Measurements from ENCODE around the gene PARP8.
"Not testable (repeated sequence)": the region's sequence is repeated elsewhere in the genome, so short reads cannot be mapped to it uniquely, and the experiment has no call there.

DNA sequence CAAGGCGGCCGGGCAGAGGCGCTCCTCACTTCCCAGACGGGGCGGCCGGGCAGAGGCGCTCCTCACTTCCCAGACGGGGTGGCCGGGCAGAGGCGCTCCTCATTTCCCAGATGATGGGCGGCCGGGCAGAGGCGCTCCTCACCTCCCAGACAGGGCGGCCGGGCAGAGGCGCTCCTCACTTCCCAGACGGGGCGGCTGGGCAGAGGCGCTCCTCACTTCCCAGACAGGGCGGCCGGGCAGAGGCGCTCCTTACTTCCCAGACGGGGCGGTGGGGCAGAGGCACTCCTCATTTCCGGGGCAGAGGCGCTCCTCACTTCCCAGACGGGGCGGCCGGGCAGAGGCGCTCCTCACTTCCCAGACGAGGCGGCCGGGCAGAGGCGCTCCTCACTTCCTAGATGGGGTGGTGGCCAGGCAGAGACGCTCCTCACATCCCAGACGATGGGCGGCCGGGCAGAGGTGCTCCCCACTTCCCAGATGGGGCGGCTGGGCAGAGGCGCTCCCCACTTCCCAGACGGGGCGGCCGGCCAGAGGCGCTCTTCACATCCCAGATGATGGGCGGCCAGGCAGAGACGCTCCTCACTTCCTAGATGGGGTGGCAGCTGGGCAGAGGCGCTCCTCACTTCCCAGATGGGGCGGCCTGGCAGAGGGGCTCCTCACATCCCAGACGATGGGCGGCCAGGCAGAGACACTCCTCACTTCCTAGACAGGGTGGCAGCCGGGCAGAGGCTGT lies 108.2 kb downstream of the PARP8 start:
- TF ChIP-seq, protein P1, sequence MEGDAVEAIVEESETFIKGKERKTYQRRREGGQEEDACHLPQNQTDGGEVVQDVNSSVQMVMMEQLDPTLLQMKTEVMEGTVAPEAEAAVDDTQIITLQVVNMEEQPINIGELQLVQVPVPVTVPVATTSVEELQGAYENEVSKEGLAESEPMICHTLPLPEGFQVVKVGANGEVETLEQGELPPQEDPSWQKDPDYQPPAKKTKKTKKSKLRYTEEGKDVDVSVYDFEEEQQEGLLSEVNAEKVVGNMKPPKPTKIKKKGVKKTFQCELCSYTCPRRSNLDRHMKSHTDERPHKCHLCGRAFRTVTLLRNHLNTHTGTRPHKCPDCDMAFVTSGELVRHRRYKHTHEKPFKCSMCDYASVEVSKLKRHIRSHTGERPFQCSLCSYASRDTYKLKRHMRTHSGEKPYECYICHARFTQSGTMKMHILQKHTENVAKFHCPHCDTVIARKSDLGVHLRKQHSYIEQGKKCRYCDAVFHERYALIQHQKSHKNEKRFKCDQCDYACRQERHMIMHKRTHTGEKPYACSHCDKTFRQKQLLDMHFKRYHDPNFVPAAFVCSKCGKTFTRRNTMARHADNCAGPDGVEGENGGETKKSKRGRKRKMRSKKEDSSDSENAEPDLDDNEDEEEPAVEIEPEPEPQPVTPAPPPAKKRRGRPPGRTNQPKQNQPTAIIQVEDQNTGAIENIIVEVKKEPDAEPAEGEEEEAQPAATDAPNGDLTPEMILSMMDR (IDR thresholded peaks at IDR 0.05), result not testable (repeated sequence)
- not testable (repeated sequence) for TF ChIP-seq POLR2A (IDR thresholded peaks at IDR 0.05); POLR2AphosphoS5 (IDR thresholded peaks at IDR 0.05; ENCODE audit: insufficient read depth in 1 of 2, low read depth in 1 of 2)
